HepG2 (cell line): ENCODE data around the gene DNAAF8. TPM values are rescaled to one million over a fixed set of nuclear protein-coding genes. Genes with fewer than 3 reads are reported as not detected.

Experiments used
- ATAC-seq: fragments of 200-7000 bp; cut with Tn5 transposase; 3 replicates; pipeline ENCODE4 v1.9.1; 2020; ENCODE audit warnings: mild to moderate bottlenecking, moderate library complexity
- BruUV-seq: library from RNA; stranded (reverse); fragments of 400-500 nt; replicated peaks from 2 replicates; lab custom pipeline; 2021; lab: Mats Ljungman, UMichigan
- CTCF ChIA-PET: fragments of 300-600 bp; formaldehyde crosslinking; extraction: SDS; loops from one replicate; lab custom pipeline; 2021; ENCODE audit warnings: low total read pairs, inconsistent platforms, low intra/inter-chr PET ratio; lab: Yijun Ruan, JAX
- POLR2A ChIA-PET: fragments of 350-600 bp; sonication (Branson Sonifier 250); formaldehyde crosslinking; loops from one replicate; lab custom pipeline; 2020; ENCODE audit warnings: antibody characterized with exemption, inconsistent platforms; lab: Yijun Ruan, JAX
- DNase-seq: peaks from one replicate; pipeline ENCODE4 v3.0.0-alpha.2; 2015; ENCODE audit warnings: low spot score
- FAIRE-seq: peaks from 3 replicates; lab custom pipeline; 2011; peaks lifted over from hg19 to GRCh38; lab: Jason Lieb, UNC
- H2AFZ ChIP-seq: one replicate; pipeline ENCODE4 v1.6.1; 2011; ENCODE audit warnings: low read length, inconsistent platforms
- H3K27ac ChIP-seq: fragments of 300-600 bp; 3 replicates; pipeline ENCODE4 v1.8.0; 2011; ENCODE audit warnings: mixed run types, mild to moderate bottlenecking, mixed read lengths, low read length, inconsistent platforms; ENCODE audit not compliant: insufficient read depth; ENCODE audit errors: extremely low read length
- H3K27me3 ChIP-seq, 2 experiments: fragments of 200-600 bp in 1 of 2; 2 replicates in 1 of 2; 3 replicates in 1 of 2; pipeline versions ENCODE4 v1.6.0 to v1.8.0; 2011; ENCODE audit warnings: low read length in 2 of 2, mild to moderate bottlenecking in 2 of 2, moderate library complexity in 2 of 2, inconsistent platforms in 1 of 2; ENCODE audit not compliant: insufficient read depth in 2 of 2, control insufficient read depth in 1 of 2
- H3K36me3 ChIP-seq, 2 experiments: fragments of 200-600 bp in 1 of 2; replicated peaks in 1 of 2; 2 replicates in 1 of 2; 3 replicates in 1 of 2; pipeline versions ENCODE4 v1.5.1 to v1.8.0; 2011; ENCODE audit warnings: low read length in 2 of 2, inconsistent platforms in 1 of 2; ENCODE audit not compliant: insufficient read depth in 2 of 2, control insufficient read depth in 1 of 2
- H3K4me1 ChIP-seq: 2 replicates; pipeline ENCODE4 v1.5.1; 2012; ENCODE audit warnings: low read length, inconsistent platforms; ENCODE audit not compliant: insufficient read depth
- H3K4me2 ChIP-seq: 2 replicates; pipeline ENCODE4 v1.6.0; 2011; ENCODE audit warnings: low read depth, low read length, inconsistent platforms
- H3K4me3 ChIP-seq, 3 experiments: fragments of 200-600 bp in 1 of 3; sonication (generic), shearing (Covaris generic) in 1 of 3; replicated peaks in 1 of 3; 2 replicates each; pipeline ENCODE4 v1.5.1; 2011 to 2016; ENCODE audit warnings: low read length in 3 of 3, inconsistent platforms in 2 of 3, low read depth in 2 of 3, mild to moderate bottlenecking in 2 of 3, control low read depth in 1 of 3, mixed read lengths in 1 of 3; ENCODE audit not compliant: insufficient read depth in 1 of 3
- H3K79me2 ChIP-seq: one replicate; pipeline ENCODE4 v1.6.1; 2011; ENCODE audit warnings: low read length, inconsistent platforms; ENCODE audit not compliant: insufficient read depth
- H3K9ac ChIP-seq: 2 replicates; pipeline ENCODE4 v1.6.0; 2011; ENCODE audit warnings: mild to moderate bottlenecking, low read depth, low read length, inconsistent platforms; ENCODE audit not compliant: insufficient read depth
- H3K9me3 ChIP-seq: 2 replicates; pipeline ENCODE4 v1.5.1; 2012; ENCODE audit warnings: mild to moderate bottlenecking, low read length
- H4K20me1 ChIP-seq: 2 replicates; pipeline ENCODE4 v1.6.0; 2011; ENCODE audit warnings: inconsistent platforms, mild to moderate bottlenecking, low read length, moderate library complexity; ENCODE audit not compliant: insufficient read depth
- HNF4G ChIP-seq, 2 experiments: sonication (generic) in 1 of 2; formaldehyde crosslinking in 1 of 2; IDR thresholded peaks; 2 replicates each; pipeline versions ENCODE4 v1.4.0 to v1.6.1; 2011 to 2020; ENCODE audit warnings: borderline replicate concordance in 2 of 2, low read depth in 2 of 2, mild to moderate bottlenecking in 2 of 2, low read length in 1 of 2, missing genetic modification reagents in 1 of 2, moderate library complexity in 1 of 2
- KDM1A ChIP-seq: IDR thresholded peaks from 2 replicates; pipeline ENCODE4 v1.6.1; 2016; ENCODE audit warnings: missing compliant biosample characterization
- NCOA2 ChIP-seq: sonication (generic); formaldehyde crosslinking; IDR thresholded peaks from 2 replicates; pipeline ENCODE4 v1.8.0; 2022; ENCODE audit warnings: inconsistent platforms
- RAD51 ChIP-seq: fragments of 450-650 bp; IDR thresholded peaks from 2 replicates; pipeline ENCODE4 v1.6.1; 2016; ENCODE audit warnings: borderline replicate concordance
- SKI ChIP-seq: fragments of 450-650 bp; IDR thresholded peaks from one replicate; pipeline ENCODE4 v1.6.1; 2018; ENCODE audit warnings: mild to moderate bottlenecking; ENCODE audit not compliant: partially characterized antibody
- TRIM24 ChIP-seq: sonication (generic); formaldehyde crosslinking; IDR thresholded peaks from 2 replicates; pipeline ENCODE4 v1.8.0; 2022; ENCODE audit warnings: mild to moderate bottlenecking, missing genetic modification reagents
- USF2 ChIP-seq, 2 experiments: sonication (generic) in 1 of 2; formaldehyde crosslinking in 1 of 2; IDR thresholded peaks; 2 replicates each; pipeline versions ENCODE4 v1.5.1 to v1.6.1; 2011 to 2020; ENCODE audit warnings: borderline replicate concordance in 1 of 2, low read depth in 1 of 2, low read length in 1 of 2, mild to moderate bottlenecking in 1 of 2, missing genetic modification reagents in 1 of 2, moderate library complexity in 1 of 2
- YY1 ChIP-seq: IDR thresholded peaks from 2 replicates; pipeline ENCODE4 v1.6.1; 2011; ENCODE audit warnings: low read length, low read depth, moderate library complexity, mild to moderate bottlenecking; ENCODE audit not compliant: insufficient read depth, insufficient replicate concordance
- ZMYM3 ChIP-seq: sonication (generic); formaldehyde crosslinking; IDR thresholded peaks from 2 replicates; pipeline ENCODE4 v1.5.1; 2020; ENCODE audit warnings: mild to moderate bottlenecking, missing genetic modification reagents
- ZNF12 ChIP-seq: sonication (generic); formaldehyde crosslinking; IDR thresholded peaks from 2 replicates; pipeline ENCODE4 v1.5.0; 2020; ENCODE audit warnings: missing genetic modification reagents
- ZNF263 ChIP-seq: sonication (generic); formaldehyde crosslinking; IDR thresholded peaks from 2 replicates; pipeline ENCODE4 v1.4.0; 2020; ENCODE audit warnings: missing genetic modification reagents
- WGBS: methylation state at CpG from one replicate; pipeline ENCODE4 v1.1.6; 2017; ENCODE audit warnings: low lambda C conversion rate; 5-methylcytosine and 5-hydroxymethylcytosine counted together
- in situ Hi-C: cut with HindIII; loops from 2 replicates; pipeline ENCODE4 v1.10.0; 2017; ENCODE audit warnings: low pct_unique_long_range_greater_than_20kb; ENCODE audit not compliant: extremely low pct_ligation_motif_present
- intact Hi-C: fragments of 100-400 bp; cut with micrococcal nuclease; formaldehyde crosslinking; loops from one replicate; pipeline ENCODE4 v1.10.0; 2022; ENCODE audit not compliant: unreplicated experiment
- polyA plus RNA-seq, 8 experiments: library from polyadenylated mRNA; depleted of rRNA in 3 of 8; stranded (reverse) in 7 of 8; unstranded in 1 of 8; fragments of >200 nt; fragmentation: Illumina TruSeq in 4 of 8; extraction: Trizol in 4 of 8; gene quantifications; 2 replicates each; pipeline versions ENCODE4 v1.2.1 to v1.2.3, GENCODE V29; 2011 to 2016; ENCODE audit warnings: low read depth in 4 of 8, missing spikeins in 1 of 8, mixed read lengths in 1 of 8; ENCODE audit not compliant: insufficient read depth in 1 of 8
- total RNA-seq, 5 experiments: library from RNA; depleted of rRNA; stranded (reverse); fragments of >200 nt; fragmentation: Illumina TruSeq; extraction: Trizol; gene quantifications; 2 replicates each; pipeline ENCODE4 v1.2.3, GENCODE V29; 2016; ENCODE audit warnings: low read depth in 1 of 5
- TF ChIP-seq, protein P1 (sequence below): sonication (generic); formaldehyde crosslinking; IDR thresholded peaks from 2 replicates; pipeline ENCODE4 v1.5.1; 2020; ENCODE audit warnings: missing genetic modification reagents, mild to moderate bottlenecking, borderline replicate concordance
- TF ChIP-seq, protein P2 (sequence below): sonication (generic); formaldehyde crosslinking; IDR thresholded peaks from 2 replicates; pipeline ENCODE4 v1.4.0; 2020; ENCODE audit warnings: missing genetic modification reagents
- TF ChIP-seq, protein P3 (sequence below): fragments of 450-650 bp; IDR thresholded peaks from 2 replicates; pipeline ENCODE4 v1.6.1; 2016

DNAAF8 gene
- total and polyA plus RNA-seq, 2 of the 13 experiments (the other 11 are each of a cell fraction or from before 2014, with no cell fraction given) = 0.44 TPM; not detected in 1

DNA sequence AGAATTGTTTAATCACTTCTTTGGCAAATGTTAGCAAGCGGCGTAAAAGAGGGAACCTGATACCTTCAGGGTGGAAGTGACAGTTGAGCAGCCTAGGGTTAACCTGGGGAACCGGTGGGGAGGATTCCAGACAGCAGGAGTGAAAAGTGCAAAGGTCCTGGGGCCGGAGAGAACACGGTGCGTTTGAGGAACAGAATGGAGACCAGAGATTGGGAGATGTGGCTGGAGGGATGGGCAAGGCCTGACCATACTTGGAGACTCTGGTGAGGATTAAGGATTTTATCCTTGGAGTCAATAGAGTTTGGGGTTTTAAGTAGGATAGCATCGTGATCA is 34.9 kb downstream of the DNAAF8 start (continued):
- TF ChIP-seq HNF4G (IDR thresholded peaks at IDR 0.05; ENCODE audit: borderline replicate concordance, low read depth, low read length) = peak; percentile 38; the same call in 1 of the 2 replicates
- no peak for TF ChIP-seq HNF4G (CRISPR knock-in tag; IDR thresholded peaks at IDR 0.05; ENCODE audit: borderline replicate concordance, low read depth)
- TF ChIP-seq KDM1A = 0 out of 2 replicates have a peak, but pooled peaks have one; percentile 69
- no peak for TF ChIP-seq TRIM24 (CRISPR knock-in tag)
- TF ChIP-seq, protein P1, sequence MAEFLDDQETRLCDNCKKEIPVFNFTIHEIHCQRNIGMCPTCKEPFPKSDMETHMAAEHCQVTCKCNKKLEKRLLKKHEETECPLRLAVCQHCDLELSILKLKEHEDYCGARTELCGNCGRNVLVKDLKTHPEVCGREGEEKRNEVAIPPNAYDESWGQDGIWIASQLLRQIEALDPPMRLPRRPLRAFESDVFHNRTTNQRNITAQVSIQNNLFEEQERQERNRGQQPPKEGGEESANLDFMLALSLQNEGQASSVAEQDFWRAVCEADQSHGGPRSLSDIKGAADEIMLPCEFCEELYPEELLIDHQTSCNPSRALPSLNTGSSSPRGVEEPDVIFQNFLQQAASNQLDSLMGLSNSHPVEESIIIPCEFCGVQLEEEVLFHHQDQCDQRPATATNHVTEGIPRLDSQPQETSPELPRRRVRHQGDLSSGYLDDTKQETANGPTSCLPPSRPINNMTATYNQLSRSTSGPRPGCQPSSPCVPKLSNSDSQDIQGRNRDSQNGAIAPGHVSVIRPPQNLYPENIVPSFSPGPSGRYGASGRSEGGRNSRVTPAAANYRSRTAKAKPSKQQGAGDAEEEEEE (CRISPR knock-in tag) = no peak; the same call in 1 of the 2 replicates
- no peak for TF ChIP-seq NCOA2 (CRISPR knock-in tag)
- TF ChIP-seq, protein P2, sequence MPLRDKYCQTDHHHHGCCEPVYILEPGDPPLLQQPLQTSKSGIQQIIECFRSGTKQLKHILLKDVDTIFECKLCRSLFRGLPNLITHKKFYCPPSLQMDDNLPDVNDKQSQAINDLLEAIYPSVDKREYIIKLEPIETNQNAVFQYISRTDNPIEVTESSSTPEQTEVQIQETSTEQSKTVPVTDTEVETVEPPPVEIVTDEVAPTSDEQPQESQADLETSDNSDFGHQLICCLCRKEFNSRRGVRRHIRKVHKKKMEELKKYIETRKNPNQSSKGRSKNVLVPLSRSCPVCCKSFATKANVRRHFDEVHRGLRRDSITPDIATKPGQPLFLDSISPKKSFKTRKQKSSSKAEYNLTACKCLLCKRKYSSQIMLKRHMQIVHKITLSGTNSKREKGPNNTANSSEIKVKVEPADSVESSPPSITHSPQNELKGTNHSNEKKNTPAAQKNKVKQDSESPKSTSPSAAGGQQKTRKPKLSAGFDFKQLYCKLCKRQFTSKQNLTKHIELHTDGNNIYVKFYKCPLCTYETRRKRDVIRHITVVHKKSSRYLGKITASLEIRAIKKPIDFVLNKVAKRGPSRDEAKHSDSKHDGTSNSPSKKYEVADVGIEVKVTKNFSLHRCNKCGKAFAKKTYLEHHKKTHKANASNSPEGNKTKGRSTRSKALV (CRISPR knock-in tag) = no peak
- TF ChIP-seq ZMYM3 (CRISPR knock-in tag) = peak; percentile 78
- TF ChIP-seq ZNF263 (CRISPR knock-in tag) = peak; percentile 94
- TF ChIP-seq SKI = no peak
- TF ChIP-seq, all 625 proteins: peak for 11

- no peaks in the 10 kb centered on the region for H3K79me2 ChIP-seq
- no peak overlapping the region for H3K4me3 ChIP-seq
- BruUV-seq = no TSS peak
- H3K27ac ChIP-seq = no peak overlapping the region
- DNase-seq = no peak
- peak overlapping the region; percentile 69 for H2AFZ ChIP-seq
- H3K9ac ChIP-seq = no peak overlapping the region
- H3K27me3 ChIP-seq = no peaks in the 10 kb centered on the region; a peak in 2 of 5 replicates
- WGBS = 17% methylated on average over 3 of the region's 3 CpGs
- no peaks in the 10 kb centered on the region for H3K36me3 ChIP-seq
- peak overlapping the region; percentile 55 for H3K4me2 ChIP-seq
- FAIRE-seq = no peak
- H4K20me1 ChIP-seq = no peaks in the 10 kb centered on the region
- intact Hi-C loops = no loop called here
- ATAC-seq = no peak
- H3K4me1 ChIP-seq = peaks cover 33% of the 10 kb centered on the region
- in situ Hi-C loops = no loop called here
- ChIA-PET CTCF (no interaction called here), POLR2A (interaction anchor here (0.7 kb wide), 1 partner anchor 261 kb away, joined by 4 read pairs; no protein-coding TSS in a partner anchor)
- H3K9me3 ChIP-seq = no peaks in the 10 kb centered on the region
- TF ChIP-seq ZNF12 (CRISPR knock-in tag) = peak; percentile 82
- TF ChIP-seq YY1 = no peak
- TF ChIP-seq, protein P3, sequence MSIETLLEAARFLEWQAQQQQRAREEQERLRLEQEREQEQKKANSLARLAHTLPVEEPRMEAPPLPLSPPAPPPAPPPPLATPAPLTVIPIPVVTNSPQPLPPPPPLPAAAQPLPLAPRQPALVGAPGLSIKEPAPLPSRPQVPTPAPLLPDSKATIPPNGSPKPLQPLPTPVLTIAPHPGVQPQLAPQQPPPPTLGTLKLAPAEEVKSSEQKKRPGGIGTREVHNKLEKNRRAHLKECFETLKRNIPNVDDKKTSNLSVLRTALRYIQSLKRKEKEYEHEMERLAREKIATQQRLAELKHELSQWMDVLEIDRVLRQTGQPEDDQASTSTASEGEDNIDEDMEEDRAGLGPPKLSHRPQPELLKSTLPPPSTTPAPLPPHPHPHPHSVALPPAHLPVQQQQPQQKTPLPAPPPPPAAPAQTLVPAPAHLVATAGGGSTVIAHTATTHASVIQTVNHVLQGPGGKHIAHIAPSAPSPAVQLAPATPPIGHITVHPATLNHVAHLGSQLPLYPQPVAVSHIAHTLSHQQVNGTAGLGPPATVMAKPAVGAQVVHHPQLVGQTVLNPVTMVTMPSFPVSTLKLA = peak; percentile 40
- TF ChIP-seq USF2 (IDR thresholded peaks at IDR 0.05; ENCODE audit: low read depth, low read length) = no peak
- peak; percentile 61; the same call in 1 of the 2 replicates for TF ChIP-seq USF2 (CRISPR knock-in tag; IDR thresholded peaks at IDR 0.05; ENCODE audit: borderline replicate concordance)
- peak; percentile 48; the same call in 1 of the 2 replicates for TF ChIP-seq RAD51
Observed at GRCh38 chr16:4771646-4772045, 37.3 kb downstream of the DNAAF8 start.
